GM12891 (cell line): Measurements from ENCODE around the gene SHOC1.

Source experiments
- POLR2A ChIP-seq: IDR thresholded peaks from 2 replicates; pipeline ENCODE4 v1.6.1; 2011; ENCODE audit warnings: low read depth, low read length, control low read depth
- POLR2AphosphoS5 ChIP-seq: IDR thresholded peaks from 2 replicates; pipeline ENCODE4 v1.6.1; 2011; ENCODE audit warnings: low read depth, low read length, control low read depth

DNA sequence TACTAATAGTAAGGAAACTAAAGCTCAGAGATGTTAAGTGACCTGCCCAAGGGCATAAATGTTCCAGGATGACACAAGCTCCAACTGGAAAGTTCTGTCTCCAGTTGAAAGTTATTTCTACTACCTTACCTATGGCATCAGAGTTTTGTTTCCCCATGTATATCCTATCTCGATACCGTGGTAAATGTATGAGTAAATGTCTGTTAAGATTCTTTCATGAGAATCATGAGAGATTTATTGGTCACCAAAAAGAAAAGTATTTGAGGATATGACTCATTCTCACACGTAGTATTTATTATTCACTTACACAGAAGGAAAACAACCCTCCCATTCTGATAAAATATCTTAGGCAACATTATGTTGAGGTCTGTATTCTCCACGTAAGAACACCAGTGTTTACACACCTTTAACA, 11.1 kb upstream of the SHOC1 start:
- TF ChIP-seq POLR2A = no peak
- TF ChIP-seq POLR2AphosphoS5 = no peak
